Fibroblast of pulmonary artery (primary cell): ENCODE measurements around the gene RANBP17.

Experiments
- DNase-seq: peaks from one replicate; pipeline ENCODE4 v3.0.0-alpha.2; 2010; ENCODE audit warnings: low read depth
- H3K4me3 ChIP-seq: replicated peaks from 2 replicates; pipeline ENCODE4 v1.5.1; 2011; ENCODE audit warnings: low read depth, mild to moderate bottlenecking, control low read depth, low read length, moderate library complexity
- CTCF ChIP-seq: IDR thresholded peaks from 2 replicates; pipeline ENCODE4 v1.5.1; 2011; ENCODE audit warnings: mild to moderate bottlenecking, control low read depth, low read length, inconsistent platforms; ENCODE audit errors: missing control alignments

The RANBP17 gene

GRCh38 chr5:171340491-171340890 lies 478.7 kb downstream of the RANBP17 start:
- H3K4me3 ChIP-seq = no peak overlapping the region
- TF ChIP-seq CTCF = no peak
- DNase-seq = no peak

GRCh38 chr5:171342362-171343111 lies 480.7 kb downstream of the RANBP17 start:
- TF ChIP-seq CTCF = peak; percentile 75
- DNase-seq = peak; percentile 80
- H3K4me3 ChIP-seq = no peak overlapping the region

GRCh38 chr5:171344936-171345608 lies 483.3 kb downstream of the RANBP17 start:
- no peak for DNase-seq
- no peak for TF ChIP-seq CTCF
- H3K4me3 ChIP-seq = no peak overlapping the region
